PC-9 (cell line): ENCODE data around the gene LARGE1. TPM values are rescaled to one million over a fixed set of nuclear protein-coding genes. Genes with fewer than 3 reads are reported as not detected.

ENCODE experiments used
- BruUV-seq: library from RNA; stranded (reverse); fragments of 400-500 nt; replicated peaks from 2 replicates; lab custom pipeline; 2021; lab: Mats Ljungman, UMichigan
- CTCF ChIA-PET: fragments of 300-600 bp; sonication (Branson Sonifier 250); formaldehyde crosslinking; loops from one replicate; lab custom pipeline; 2022; ENCODE audit warnings: antibody characterized with exemption; lab: Charles Lee
- POLR2A ChIA-PET: fragments of 300-600 bp; sonication (Branson Sonifier 250); formaldehyde crosslinking; loops from one replicate; lab custom pipeline; 2022; ENCODE audit warnings: antibody characterized with exemption; ENCODE audit not compliant: unreplicated experiment; lab: Charles Lee
- DNase-seq, 2 experiments: peaks; one replicate each; pipeline versions ENCODE4 v3.0.0 to v3.0.0-alpha.2; 2015 to 2022; ENCODE audit warnings: mixed read lengths in 1 of 2
- H2AFZ ChIP-seq: fragments of 200-600 bp; sonication (generic); 2 replicates; pipeline ENCODE4 v1.8.1; 2017; ENCODE audit warnings: antibody characterized with exemption
- H3F3A ChIP-seq: fragments of 200-600 bp; sonication (generic); 2 replicates; pipeline ENCODE4 v1.8.1; 2017; ENCODE audit warnings: antibody characterized with exemption, mild to moderate bottlenecking, low read depth; ENCODE audit not compliant: insufficient read depth
- H3K27ac ChIP-seq: fragments of 200-600 bp; sonication (generic); 2 replicates; pipeline ENCODE4 v1.6.1; 2016; ENCODE audit warnings: mixed run types
- H3K27me3 ChIP-seq: fragments of 200-600 bp; sonication (generic); 2 replicates; pipeline ENCODE4 v1.6.1; 2016; ENCODE audit warnings: low read depth, mixed run types; ENCODE audit not compliant: insufficient read depth
- H3K36me3 ChIP-seq: fragments of 200-600 bp; sonication (generic); 2 replicates; pipeline ENCODE4 v1.6.1; 2016; ENCODE audit warnings: low read depth, mixed run types
- H3K4me1 ChIP-seq: fragments of 200-600 bp; sonication (generic); replicated peaks from 2 replicates; pipeline ENCODE4 v1.6.1; 2016; ENCODE audit warnings: mixed run types; ENCODE audit not compliant: insufficient read depth
- H3K4me2 ChIP-seq: fragments of 200-600 bp; sonication (generic); 2 replicates; pipeline ENCODE4 v1.6.1; 2017; ENCODE audit warnings: mixed run types
- H3K4me3 ChIP-seq: fragments of 200-600 bp; sonication (generic); 2 replicates; pipeline ENCODE4 v1.6.1; 2016; ENCODE audit warnings: mixed run types
- H3K79me2 ChIP-seq: fragments of 200-600 bp; sonication (generic); 2 replicates; pipeline ENCODE4 v1.6.1; 2017; ENCODE audit warnings: low read depth, mixed run types
- H3K9me2 ChIP-seq: fragments of 200-600 bp; sonication (generic); 2 replicates; pipeline ENCODE4 v1.8.1; 2017; ENCODE audit warnings: mild to moderate bottlenecking; ENCODE audit not compliant: insufficient read depth
- H3K9me3 ChIP-seq: fragments of 200-600 bp; sonication (generic); 2 replicates; pipeline ENCODE4 v1.8.1; 2016; ENCODE audit warnings: low read depth; ENCODE audit not compliant: insufficient read depth
- H4K20me1 ChIP-seq: fragments of 200-600 bp; sonication (generic); 2 replicates; pipeline ENCODE4 v1.8.1; 2017; ENCODE audit not compliant: insufficient read depth
- EZH2 ChIP-seq: fragments of 200-600 bp; sonication (generic); IDR thresholded peaks from 2 replicates; pipeline ENCODE4 v1.8.0; 2017; ENCODE audit warnings: antibody characterized with exemption, low read depth
- intact Hi-C: fragments of 100-400 bp; cut with micrococcal nuclease; formaldehyde crosslinking; loops from one replicate; pipeline ENCODE4 v1.10.0; 2022; ENCODE audit not compliant: unreplicated experiment
- total RNA-seq: library from RNA; stranded (reverse); gene quantifications from 2 replicates; pipeline ENCODE4 v1.2.3, GENCODE V29; 2021
- TF ChIP-seq, protein P1 (sequence below): fragments of 200-600 bp; sonication (generic); conservative IDR thresholded peaks from 2 replicates; pipeline ENCODE4 v1.6.1; 2017; ENCODE audit warnings: mixed run types, antibody characterized with exemption, mild to moderate bottlenecking, moderate library complexity

The LARGE1 gene
- total RNA-seq, 1 experiment from 2014 or later, result 12.5 TPM

DNA sequence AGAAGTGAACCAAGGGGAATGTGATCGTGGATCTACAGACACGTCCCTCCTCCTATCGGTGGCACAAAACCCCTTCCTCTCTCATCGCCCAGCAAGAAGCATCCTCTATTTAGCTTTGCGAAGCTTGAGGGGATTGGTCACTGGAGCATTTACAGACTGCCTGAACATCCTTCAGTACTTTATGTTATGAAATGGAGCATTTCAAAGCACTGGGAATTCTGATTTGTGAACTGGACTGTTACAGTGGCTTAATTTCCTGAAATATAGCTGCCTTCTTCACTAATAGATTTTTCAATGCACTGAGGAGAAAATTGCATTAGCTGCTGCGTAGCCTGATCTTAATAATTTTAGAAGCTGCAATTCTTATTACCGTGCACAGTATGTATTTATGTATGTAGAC, 344.5 kb downstream of the LARGE1 start:
- Histone ChIP-seq H3K79me2 (no peaks in the 10 kb centered on the region), H3K36me3 (no peaks in the 10 kb centered on the region), H2AFZ (no peak overlapping the region), H3K4me3 (no peak overlapping the region), H3K4me2 (no peak overlapping the region), H3K9me3 (no peaks in the 10 kb centered on the region), H4K20me1 (no peaks in the 10 kb centered on the region), H3F3A (no peaks in the 10 kb centered on the region), H3K4me1 (no peaks in the 10 kb centered on the region), H3K27ac (no peak overlapping the region), H3K27me3 (no peaks in the 10 kb centered on the region), H3K9me2 (no peaks in the 10 kb centered on the region)
- TF ChIP-seq, protein P1, sequence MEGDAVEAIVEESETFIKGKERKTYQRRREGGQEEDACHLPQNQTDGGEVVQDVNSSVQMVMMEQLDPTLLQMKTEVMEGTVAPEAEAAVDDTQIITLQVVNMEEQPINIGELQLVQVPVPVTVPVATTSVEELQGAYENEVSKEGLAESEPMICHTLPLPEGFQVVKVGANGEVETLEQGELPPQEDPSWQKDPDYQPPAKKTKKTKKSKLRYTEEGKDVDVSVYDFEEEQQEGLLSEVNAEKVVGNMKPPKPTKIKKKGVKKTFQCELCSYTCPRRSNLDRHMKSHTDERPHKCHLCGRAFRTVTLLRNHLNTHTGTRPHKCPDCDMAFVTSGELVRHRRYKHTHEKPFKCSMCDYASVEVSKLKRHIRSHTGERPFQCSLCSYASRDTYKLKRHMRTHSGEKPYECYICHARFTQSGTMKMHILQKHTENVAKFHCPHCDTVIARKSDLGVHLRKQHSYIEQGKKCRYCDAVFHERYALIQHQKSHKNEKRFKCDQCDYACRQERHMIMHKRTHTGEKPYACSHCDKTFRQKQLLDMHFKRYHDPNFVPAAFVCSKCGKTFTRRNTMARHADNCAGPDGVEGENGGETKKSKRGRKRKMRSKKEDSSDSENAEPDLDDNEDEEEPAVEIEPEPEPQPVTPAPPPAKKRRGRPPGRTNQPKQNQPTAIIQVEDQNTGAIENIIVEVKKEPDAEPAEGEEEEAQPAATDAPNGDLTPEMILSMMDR, result no peak
- no peak for TF ChIP-seq EZH2
- BruUV-seq, result no TSS peak
- ChIA-PET POLR2A (no interaction called here), CTCF (interaction anchor here (0.7 kb wide), 1 partner anchor 262 kb away, joined by 3 read pairs; no protein-coding TSS in a partner anchor)
- intact Hi-C loops, result no loop called here
- DNase-seq, result no peak

DNA sequence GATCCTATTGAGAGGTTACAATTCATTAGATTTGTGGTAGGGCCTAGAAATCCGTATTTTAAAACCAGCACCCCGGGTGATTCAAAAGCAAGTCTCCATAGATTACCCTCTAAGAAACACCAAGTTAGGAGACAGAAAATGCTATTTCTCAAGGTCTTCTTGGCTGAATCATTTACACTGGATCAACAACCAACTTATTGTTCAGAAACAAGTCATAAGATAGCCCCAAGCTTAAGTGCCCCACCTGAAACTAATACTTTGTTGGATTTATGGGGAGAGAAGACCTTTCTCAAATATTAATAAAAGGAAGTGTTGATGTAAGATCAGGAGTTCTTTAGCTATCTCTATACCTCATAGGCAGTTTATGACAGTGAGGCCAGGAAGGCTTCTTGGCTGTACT, 345.2 kb downstream of the LARGE1 start:
- BruUV-seq, result no TSS peak
- no peaks in the 10 kb centered on the region for H3K9me3 ChIP-seq
- intact Hi-C loops, result no loop called here
- DNase-seq, result no peak
- H3K79me2 ChIP-seq, result no peaks in the 10 kb centered on the region
- ChIA-PET POLR2A (no interaction called here), CTCF (no interaction called here)
- no peaks in the 10 kb centered on the region for H3F3A ChIP-seq
- no peaks in the 10 kb centered on the region for H3K27me3 ChIP-seq
- TF ChIP-seq, protein P1, result no peak
- no peak for TF ChIP-seq EZH2
- H3K4me1 ChIP-seq, result no peaks in the 10 kb centered on the region
- H3K9me2 ChIP-seq, result no peaks in the 10 kb centered on the region
- no peak overlapping the region for H2AFZ ChIP-seq
- H3K27ac ChIP-seq, result no peak overlapping the region
- H3K4me3 ChIP-seq, result no peak overlapping the region
- H3K4me2 ChIP-seq, result no peak overlapping the region
- H4K20me1 ChIP-seq, result no peaks in the 10 kb centered on the region
- no peaks in the 10 kb centered on the region for H3K36me3 ChIP-seq

DNA sequence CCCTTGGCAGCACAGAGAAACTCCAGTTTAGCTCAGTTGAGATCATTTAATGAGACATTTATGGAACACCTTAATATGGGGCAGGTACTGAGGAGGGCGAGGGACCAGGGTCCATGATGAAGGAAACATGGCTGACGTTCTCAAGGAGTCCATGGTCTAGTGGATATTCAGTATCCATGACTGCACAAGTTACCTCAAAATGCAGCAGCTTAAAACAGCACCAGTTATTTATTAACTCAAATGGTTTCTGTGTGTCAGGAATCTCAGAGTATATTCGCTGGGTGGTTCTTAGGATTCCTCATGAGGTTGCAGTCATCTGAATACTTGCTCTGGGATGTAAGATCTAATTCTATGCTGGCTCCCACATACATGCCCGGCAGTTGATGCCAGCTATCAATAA, 346.8 kb downstream of the LARGE1 start:
- Histone ChIP-seq H3K4me2 (no peak overlapping the region), H4K20me1 (no peaks in the 10 kb centered on the region), H3K27ac (no peak overlapping the region), H3F3A (no peaks in the 10 kb centered on the region), H3K9me2 (no peaks in the 10 kb centered on the region), H3K27me3 (no peaks in the 10 kb centered on the region), H2AFZ (no peak overlapping the region), H3K36me3 (no peaks in the 10 kb centered on the region), H3K79me2 (no peaks in the 10 kb centered on the region), H3K4me1 (no peaks in the 10 kb centered on the region), H3K4me3 (no peak overlapping the region), H3K9me3 (no peaks in the 10 kb centered on the region)
- TF ChIP-seq EZH2, result no peak
- TF ChIP-seq, protein P1, result no peak
- no TSS peak for BruUV-seq
- ChIA-PET POLR2A (no interaction called here), CTCF (no interaction called here)
- DNase-seq, result no peak
- intact Hi-C loops, result no loop called here
